KMS-11 (cell line): Measurements from ENCODE around the gene PAEP.
A peak's percentile ranks its signal among the peaks of the same experiment; 100 is the strongest.

Source experiments
- H2AFZ ChIP-seq: fragments of 200-600 bp; sonication (generic); 2 replicates; pipeline ENCODE4 v1.6.1; 2016; ENCODE audit warnings: antibody characterized with exemption, mixed run types, low read depth
- H3K27ac ChIP-seq: fragments of 200-600 bp; sonication (generic); 2 replicates; pipeline ENCODE4 v1.6.1; 2016; ENCODE audit warnings: mild to moderate bottlenecking, mixed run types
- H3K27me3 ChIP-seq: fragments of 200-600 bp; sonication (generic); 2 replicates; pipeline ENCODE4 v1.6.1; 2017; ENCODE audit warnings: mild to moderate bottlenecking, low read depth, mixed run types, moderate library complexity; ENCODE audit not compliant: insufficient read depth
- H3K36me3 ChIP-seq: fragments of 200-600 bp; sonication (generic); 2 replicates; pipeline ENCODE4 v1.6.1; 2017; ENCODE audit warnings: mild to moderate bottlenecking, mixed run types; ENCODE audit not compliant: insufficient read depth
- H3K4me1 ChIP-seq: fragments of 200-600 bp; sonication (generic); 2 replicates; pipeline ENCODE4 v1.6.1; 2016; ENCODE audit warnings: mild to moderate bottlenecking, low read depth, mixed run types; ENCODE audit not compliant: poor library complexity, severe bottlenecking
- H3K4me2 ChIP-seq: fragments of 200-600 bp; sonication (generic); 2 replicates; pipeline ENCODE4 v1.7.0; 2016; ENCODE audit warnings: mild to moderate bottlenecking, mixed run types
- H3K4me3 ChIP-seq: fragments of 200-600 bp; sonication (generic); IDR thresholded peaks from 2 replicates; pipeline ENCODE4 v1.6.1; 2017; ENCODE audit warnings: low read depth, low read length, mixed read lengths; ENCODE audit not compliant: insufficient read depth
- H3K79me2 ChIP-seq: fragments of 200-600 bp; sonication (generic); 2 replicates; pipeline ENCODE4 v1.6.1; 2016; ENCODE audit warnings: low read depth, mixed run types; ENCODE audit not compliant: insufficient read depth
- H3K9ac ChIP-seq: fragments of 200-600 bp; sonication (generic); 2 replicates; pipeline ENCODE4 v1.6.1; 2016; ENCODE audit warnings: mild to moderate bottlenecking, mixed run types
- H4K20me1 ChIP-seq: fragments of 200-600 bp; sonication (generic); 2 replicates; pipeline ENCODE4 v1.6.1; 2016; ENCODE audit warnings: mild to moderate bottlenecking, mixed run types; ENCODE audit not compliant: insufficient read depth
- CTCF ChIP-seq: fragments of 200-600 bp; sonication (generic); conservative IDR thresholded peaks from 2 replicates; pipeline ENCODE4 v1.6.1; 2017; ENCODE audit warnings: low read depth, mild to moderate bottlenecking, antibody characterized with exemption, low read length, moderate library complexity, mixed read lengths

The PAEP gene

DNA sequence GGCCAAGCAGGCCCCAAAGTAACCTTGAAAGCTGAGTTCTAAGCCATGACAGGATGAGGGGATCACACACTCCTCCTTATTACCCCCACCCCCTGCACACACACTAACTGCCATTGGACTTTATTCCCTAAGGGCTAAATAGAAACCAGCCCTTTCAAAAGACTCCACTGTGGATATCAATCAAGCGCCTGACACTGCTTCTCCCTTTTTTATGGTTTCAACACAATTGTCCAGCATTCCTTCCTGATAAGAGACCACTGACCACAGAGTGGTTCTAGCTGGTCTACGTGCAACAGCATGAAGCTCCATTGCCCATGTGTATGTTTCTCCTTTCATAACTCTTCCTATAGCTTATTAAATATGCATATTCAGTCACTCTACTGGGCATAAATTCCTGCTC lies 34.7 kb downstream of the PAEP start:
- H3K4me2 ChIP-seq = no peak overlapping the region
- no peak overlapping the region for H3K27ac ChIP-seq
- no peaks in the 10 kb centered on the region for H3K79me2 ChIP-seq
- TF ChIP-seq CTCF = no peak
- H3K36me3 ChIP-seq = no peaks in the 10 kb centered on the region
- no peak overlapping the region for H3K4me3 ChIP-seq
- H3K9ac ChIP-seq = no peak overlapping the region
- no peaks in the 10 kb centered on the region for H3K4me1 ChIP-seq
- no peaks in the 10 kb centered on the region for H4K20me1 ChIP-seq
- no peak overlapping the region for H2AFZ ChIP-seq
- H3K27me3 ChIP-seq = peaks cover 69% of the 10 kb centered on the region; the same call in 1 of the 2 replicates

DNA sequence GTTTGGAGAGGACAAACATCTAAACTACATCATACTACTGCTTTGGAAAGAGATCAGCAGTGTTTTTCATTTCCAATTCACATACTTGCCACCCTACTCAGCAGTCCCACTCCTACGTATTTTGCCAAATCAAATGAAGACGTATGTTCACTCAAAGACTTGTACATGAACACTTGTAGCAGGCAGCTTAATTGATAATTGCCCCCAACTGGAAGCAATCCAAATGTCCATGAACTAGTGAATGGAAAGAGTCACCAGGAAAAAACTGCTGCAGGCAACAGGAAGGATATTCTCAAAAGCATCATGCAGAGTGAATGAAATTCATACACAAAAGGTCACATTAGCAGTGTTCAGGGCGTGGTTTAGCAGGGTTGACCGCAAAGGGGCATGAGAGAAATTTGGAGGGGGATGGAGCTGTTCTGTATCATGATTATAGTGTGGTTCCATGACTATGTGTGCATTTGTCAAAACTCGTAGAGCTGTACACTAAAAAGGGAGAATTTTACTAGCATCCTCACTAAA lies 38.8 kb downstream of the PAEP start:
- H3K9ac ChIP-seq = no peak overlapping the region
- H3K27ac ChIP-seq = no peak overlapping the region
- no peaks in the 10 kb centered on the region for H3K79me2 ChIP-seq
- H3K36me3 ChIP-seq = no peaks in the 10 kb centered on the region
- H3K27me3 ChIP-seq = peaks cover 79% of the 10 kb centered on the region
- TF ChIP-seq CTCF = no peak
- H2AFZ ChIP-seq = no peak overlapping the region
- H3K4me2 ChIP-seq = no peak overlapping the region
- H3K4me1 ChIP-seq = no peaks in the 10 kb centered on the region
- no peaks in the 10 kb centered on the region for H4K20me1 ChIP-seq
- no peak overlapping the region for H3K4me3 ChIP-seq

GRCh38 chr9:135601988-135602387 lies 40.4 kb downstream of the PAEP start:
- Histone ChIP-seq H3K36me3 (no peaks in the 10 kb centered on the region), H3K27me3 (peaks cover 79% of the 10 kb centered on the region), H3K4me2 (no peak overlapping the region), H2AFZ (no peak overlapping the region), H3K4me3 (no peak overlapping the region), H4K20me1 (no peaks in the 10 kb centered on the region), H3K4me1 (no peaks in the 10 kb centered on the region), H3K27ac (no peak overlapping the region), H3K9ac (no peak overlapping the region), H3K79me2 (no peaks in the 10 kb centered on the region)
- TF ChIP-seq CTCF = no peak

DNA sequence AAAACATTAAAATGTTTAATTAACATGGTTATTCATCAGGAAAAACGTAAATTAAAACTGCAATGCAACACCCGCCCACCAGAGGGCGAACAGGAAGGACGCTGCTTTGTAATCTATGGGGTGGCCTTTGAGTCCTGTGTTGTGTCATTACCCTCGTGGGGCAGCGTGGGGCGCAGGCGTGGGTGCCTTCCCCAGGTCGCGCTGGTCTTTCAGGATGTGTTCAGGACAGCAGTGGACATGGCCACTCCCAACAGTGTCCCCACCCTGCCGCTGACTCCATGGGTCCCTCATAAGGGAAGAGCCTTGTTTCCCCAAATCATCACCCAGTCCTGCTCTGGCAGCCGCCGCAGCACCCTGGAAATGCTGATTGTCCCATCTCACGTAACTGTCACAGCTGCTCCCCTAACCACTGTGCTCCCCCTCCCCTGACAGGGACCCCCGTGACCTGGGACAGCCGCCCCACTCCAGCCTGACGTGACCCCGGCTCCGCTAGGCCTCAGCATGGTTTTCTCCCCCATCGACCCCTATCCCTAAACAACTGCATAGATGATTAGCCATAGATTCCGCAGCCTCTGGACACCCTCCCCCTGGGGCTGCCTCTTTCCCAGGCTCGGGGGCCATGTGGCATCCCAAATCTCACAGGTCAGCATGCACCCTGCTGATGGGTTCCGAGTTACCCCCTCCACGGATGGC lies 41.4 kb downstream of the PAEP start:
- Histone ChIP-seq H3K79me2 (no peaks in the 10 kb centered on the region), H3K4me1 (no peaks in the 10 kb centered on the region), H2AFZ (no peak overlapping the region), H3K9ac (no peak overlapping the region), H3K27ac (no peak overlapping the region), H3K27me3 (peaks cover 81% of the 10 kb centered on the region), H3K36me3 (no peaks in the 10 kb centered on the region), H3K4me2 (no peak overlapping the region), H3K4me3 (no peak overlapping the region), H4K20me1 (no peaks in the 10 kb centered on the region)
- peak; percentile 69 for TF ChIP-seq CTCF
